Astrocyte (in vitro differentiated cells and primary cell): ENCODE results near the gene ETV6.

Source experiments
- EZH2 ChIP-seq: IDR thresholded peaks from 2 replicates; pipeline ENCODE4 v1.6.1; 2012; ENCODE audit warnings: mild to moderate bottlenecking, low read length, inconsistent platforms; ENCODE audit not compliant: insufficient read depth
- TF ChIP-seq, protein P1 (sequence below): IDR thresholded peaks from 2 replicates; pipeline ENCODE4 v1.5.1; 2011; ENCODE audit warnings: low read depth, mild to moderate bottlenecking, inconsistent platforms, low read length, moderate library complexity; ENCODE audit not compliant: insufficient read depth

DNA sequence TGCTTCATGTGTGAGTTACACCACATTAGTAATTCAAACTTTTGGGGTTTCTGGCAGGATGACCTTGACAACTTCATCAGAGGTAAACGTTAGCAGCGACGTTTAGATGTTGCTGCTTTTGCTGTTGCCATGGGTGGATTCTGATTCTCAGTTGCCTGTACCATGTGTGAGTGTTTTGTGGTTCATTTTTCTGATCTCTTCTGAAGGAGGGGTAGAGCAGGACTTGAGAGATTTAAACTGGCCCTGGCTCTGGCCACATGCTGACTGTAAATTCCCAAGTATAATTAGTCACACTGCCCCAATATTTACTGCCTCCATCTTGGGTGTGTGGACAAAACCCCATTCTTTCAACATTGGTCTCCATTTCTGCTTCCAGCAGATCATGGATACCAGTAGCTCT is 110.4 kb downstream of the ETV6 start:
- TF ChIP-seq, protein P1, sequence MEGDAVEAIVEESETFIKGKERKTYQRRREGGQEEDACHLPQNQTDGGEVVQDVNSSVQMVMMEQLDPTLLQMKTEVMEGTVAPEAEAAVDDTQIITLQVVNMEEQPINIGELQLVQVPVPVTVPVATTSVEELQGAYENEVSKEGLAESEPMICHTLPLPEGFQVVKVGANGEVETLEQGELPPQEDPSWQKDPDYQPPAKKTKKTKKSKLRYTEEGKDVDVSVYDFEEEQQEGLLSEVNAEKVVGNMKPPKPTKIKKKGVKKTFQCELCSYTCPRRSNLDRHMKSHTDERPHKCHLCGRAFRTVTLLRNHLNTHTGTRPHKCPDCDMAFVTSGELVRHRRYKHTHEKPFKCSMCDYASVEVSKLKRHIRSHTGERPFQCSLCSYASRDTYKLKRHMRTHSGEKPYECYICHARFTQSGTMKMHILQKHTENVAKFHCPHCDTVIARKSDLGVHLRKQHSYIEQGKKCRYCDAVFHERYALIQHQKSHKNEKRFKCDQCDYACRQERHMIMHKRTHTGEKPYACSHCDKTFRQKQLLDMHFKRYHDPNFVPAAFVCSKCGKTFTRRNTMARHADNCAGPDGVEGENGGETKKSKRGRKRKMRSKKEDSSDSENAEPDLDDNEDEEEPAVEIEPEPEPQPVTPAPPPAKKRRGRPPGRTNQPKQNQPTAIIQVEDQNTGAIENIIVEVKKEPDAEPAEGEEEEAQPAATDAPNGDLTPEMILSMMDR, result no peak
- TF ChIP-seq EZH2, result no peak
